Glutamatergic neuron (in vitro differentiated cells): ENCODE data around the gene TEX26. TPM values are rescaled to one million over a fixed set of nuclear protein-coding genes. Genes with fewer than 3 reads are reported as not detected.

ENCODE experiments used
- DNase-seq: peaks from one replicate; pipeline ENCODE4 v3.0.0; 2022
- H3K27ac Mint-ChIP-seq: one replicate; pipeline ENCODE4 v1.8.0; 2020; ENCODE audit warnings: mild to moderate bottlenecking, mixed read lengths, inconsistent platforms; ENCODE audit not compliant: unreplicated experiment
- H3K27me3 Mint-ChIP-seq: one replicate; pipeline ENCODE4 v1.8.0; 2020; ENCODE audit warnings: mild to moderate bottlenecking, moderate library complexity, mixed read lengths, inconsistent platforms; ENCODE audit not compliant: unreplicated experiment
- H3K36me3 Mint-ChIP-seq: one replicate; pipeline ENCODE4 v1.8.0; 2020; ENCODE audit warnings: mild to moderate bottlenecking, mixed read lengths, inconsistent platforms; ENCODE audit not compliant: unreplicated experiment
- H3K4me1 Mint-ChIP-seq: one replicate; pipeline ENCODE4 v1.8.0; 2020; ENCODE audit warnings: mild to moderate bottlenecking, low read depth, mixed read lengths, inconsistent platforms; ENCODE audit not compliant: unreplicated experiment
- H3K4me3 Mint-ChIP-seq: one replicate; pipeline ENCODE4 v1.8.0; 2020; ENCODE audit warnings: mild to moderate bottlenecking, mixed read lengths, inconsistent platforms; ENCODE audit not compliant: unreplicated experiment
- H3K9me3 Mint-ChIP-seq: one replicate; pipeline ENCODE4 v1.8.0; 2020; ENCODE audit warnings: mild to moderate bottlenecking, moderate library complexity, mixed read lengths, inconsistent platforms; ENCODE audit not compliant: unreplicated experiment
- CTCF ChIP-seq: fragments of 200-600 bp; sonication (generic); IDR thresholded peaks from one replicate; pipeline ENCODE4 v1.5.0; 2021; ENCODE audit not compliant: partially characterized antibody, unreplicated experiment
- total RNA-seq: library from RNA; stranded (reverse); fragmentation: NEBNext Ultra II Directional; extraction: Animal tissue kit (Norgen Biotek cat#: 25700); gene quantifications from one replicate; pipeline ENCODE4 v1.2.1, GENCODE V29; 2021; ENCODE audit not compliant: unreplicated experiment

The TEX26 gene
- total RNA-seq, 1 donor from 2014 or later = not detected

- no peak for DNase-seq
- Mint-ChIP-seq H3K9me3 (no peaks in the 10 kb centered on the region), H3K27ac (no peak overlapping the region), H3K27me3 (peaks cover 2% of the 10 kb centered on the region), H3K4me1 (peaks cover 4% of the 10 kb centered on the region), H3K36me3 (no peaks in the 10 kb centered on the region), H3K4me3 (no peak overlapping the region)
- TF ChIP-seq CTCF = no peak
These were observed 15.5 kb upstream of the TEX26 start for GRCh38 chr13:30916991-30917390.

GRCh38 chr13:30918662-30919405 is 13.6 kb upstream of the TEX26 start:
- Mint-ChIP-seq H3K4me1 (peaks cover 4% of the 10 kb centered on the region), H3K27me3 (peaks cover 2% of the 10 kb centered on the region), H3K27ac (no peak overlapping the region), H3K36me3 (no peaks in the 10 kb centered on the region), H3K4me3 (no peak overlapping the region), H3K9me3 (no peaks in the 10 kb centered on the region)
- TF ChIP-seq CTCF = no peak
- no peak for DNase-seq

- no peaks in the 10 kb centered on the region for H3K9me3 Mint-ChIP-seq
- peaks cover 2% of the 10 kb centered on the region for H3K27me3 Mint-ChIP-seq
- H3K4me3 Mint-ChIP-seq = no peak overlapping the region
- H3K36me3 Mint-ChIP-seq = no peaks in the 10 kb centered on the region
- H3K4me1 Mint-ChIP-seq = peaks cover 4% of the 10 kb centered on the region
- no peak for TF ChIP-seq CTCF
- DNase-seq = no peak
- no peak overlapping the region for H3K27ac Mint-ChIP-seq
These were observed 12.1 kb upstream of the TEX26 start for GRCh38 chr13:30920162-30920909.

GRCh38 chr13:30923418-30923817 is 9.0 kb upstream of the TEX26 start:
- Mint-ChIP-seq H3K9me3 (no peaks in the 10 kb centered on the region), H3K36me3 (no peaks in the 10 kb centered on the region), H3K27me3 (no peaks in the 10 kb centered on the region), H3K4me3 (no peak overlapping the region), H3K27ac (no peak overlapping the region), H3K4me1 (no peaks in the 10 kb centered on the region)
- TF ChIP-seq CTCF = no peak
- no peak for DNase-seq

GRCh38 chr13:30924721-30925120 is 7.7 kb upstream of the TEX26 start:
- no peak for DNase-seq
- Mint-ChIP-seq H3K27ac (no peak overlapping the region), H3K36me3 (no peaks in the 10 kb centered on the region), H3K9me3 (no peaks in the 10 kb centered on the region), H3K4me1 (peaks cover 6% of the 10 kb centered on the region), H3K4me3 (no peak overlapping the region), H3K27me3 (peaks cover 1% of the 10 kb centered on the region)
- no peak for TF ChIP-seq CTCF
